NCI-H146 treated with DMSO at 0.1 percent for 48 hours (cell line): ENCODE data around the gene HMGA1.
"Not testable (repeated sequence)": the region's sequence is repeated elsewhere in the genome, so short reads cannot be mapped to it uniquely, and the experiment has no call there.

ENCODE experiments used
- DNase-seq: peaks from one replicate; lab custom pipeline; 2025; ENCODE audit not compliant: unreplicated experiment; lab: John Stamatoyannopoulos, UW

HMGA1 gene

GRCh38 chr6:34239893-34240292 lies 3.2 kb downstream of the HMGA1 start:
- no peak for DNase-seq

DNA sequence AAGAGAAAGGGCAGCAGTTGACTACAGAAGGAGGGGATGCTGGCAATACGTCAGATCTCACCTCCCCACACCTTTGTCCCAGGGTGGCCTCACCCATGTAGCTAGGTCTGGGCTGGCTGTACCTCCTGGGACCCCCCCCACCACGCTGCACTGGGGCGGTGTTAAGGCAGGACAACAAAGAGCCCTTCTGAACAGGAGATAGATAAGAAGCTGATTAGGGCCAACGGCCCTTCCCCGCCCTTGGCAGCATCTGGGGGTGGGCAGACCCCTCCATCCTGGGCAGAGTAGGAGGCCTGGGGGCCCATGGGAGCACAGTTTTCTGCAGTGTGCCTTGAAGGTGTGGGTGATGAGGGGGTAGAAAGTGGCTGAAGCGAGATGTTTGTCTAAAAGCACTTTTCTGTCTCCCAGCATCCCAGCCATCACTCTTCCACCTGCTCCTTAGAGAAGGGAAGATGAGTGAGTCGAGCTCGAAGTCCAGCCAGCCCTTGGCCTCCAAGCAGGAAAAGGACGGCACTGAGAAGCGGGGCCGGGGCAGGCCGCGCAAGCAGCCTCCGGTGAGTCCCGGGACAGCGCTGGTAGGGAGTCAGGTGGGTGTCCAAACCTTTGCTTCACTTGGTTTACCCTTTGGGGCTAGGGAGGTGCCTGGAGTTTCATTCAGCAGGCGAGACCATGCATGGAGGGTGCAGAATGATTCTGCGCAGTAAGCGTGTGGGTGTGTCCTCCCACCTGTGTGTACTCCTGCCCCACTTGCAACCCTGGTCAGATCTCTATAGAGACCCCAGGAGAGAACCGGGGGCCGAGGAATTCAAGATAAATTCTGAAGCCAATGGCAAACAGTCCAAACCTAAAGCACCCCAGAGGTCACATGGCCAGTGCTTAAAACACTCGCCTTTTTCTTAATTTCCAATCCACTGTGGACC lies 3.9 kb downstream of the HMGA1 start:
- no peak for DNase-seq

- no peak for DNase-seq
Measured at GRCh38 chr6:34241351-34242215, 4.9 kb downstream of the HMGA1 start.

DNA sequence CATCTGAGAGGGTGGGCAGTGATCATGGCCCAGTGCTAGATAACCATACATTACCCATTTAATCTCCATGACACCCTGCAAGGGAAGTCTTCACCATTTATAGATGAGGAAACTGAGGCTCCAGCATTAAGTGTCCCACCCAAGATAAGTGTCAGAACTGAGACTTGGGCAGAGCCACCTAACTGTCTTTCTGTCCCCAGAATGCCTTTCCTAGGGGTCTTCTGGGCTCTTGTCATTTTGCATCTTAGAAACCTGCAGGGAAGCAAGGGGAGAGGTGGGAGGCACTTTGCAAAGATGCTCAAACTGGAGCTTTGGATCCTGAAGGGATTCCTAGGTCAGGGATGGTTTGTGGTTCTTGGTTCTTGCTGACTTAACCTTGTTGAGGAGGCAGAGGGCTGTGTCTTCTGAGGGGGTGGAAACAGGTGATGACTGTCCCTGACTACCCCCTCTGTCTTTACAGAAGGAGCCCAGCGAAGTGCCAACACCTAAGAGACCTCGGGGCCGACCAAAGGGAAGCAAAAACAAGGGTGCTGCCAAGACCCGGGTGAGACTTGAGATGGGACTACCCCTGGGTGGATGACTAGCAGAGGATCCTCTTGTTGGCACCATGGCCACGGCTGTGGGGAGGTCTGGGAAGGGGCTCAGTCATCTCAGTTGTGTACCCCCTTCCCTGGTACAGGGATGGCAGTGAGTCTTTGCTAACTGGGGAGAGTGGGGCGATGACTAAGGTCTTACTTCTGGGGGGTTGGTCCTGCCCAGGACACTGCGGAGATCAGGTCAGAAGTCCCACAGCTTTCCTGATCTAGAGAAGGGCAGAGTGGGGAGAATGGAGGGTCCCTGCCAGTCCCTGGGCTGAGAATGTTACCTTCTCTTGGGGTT lies 5.8 kb downstream of the HMGA1 start:
- DNase-seq, result no peak

DNA sequence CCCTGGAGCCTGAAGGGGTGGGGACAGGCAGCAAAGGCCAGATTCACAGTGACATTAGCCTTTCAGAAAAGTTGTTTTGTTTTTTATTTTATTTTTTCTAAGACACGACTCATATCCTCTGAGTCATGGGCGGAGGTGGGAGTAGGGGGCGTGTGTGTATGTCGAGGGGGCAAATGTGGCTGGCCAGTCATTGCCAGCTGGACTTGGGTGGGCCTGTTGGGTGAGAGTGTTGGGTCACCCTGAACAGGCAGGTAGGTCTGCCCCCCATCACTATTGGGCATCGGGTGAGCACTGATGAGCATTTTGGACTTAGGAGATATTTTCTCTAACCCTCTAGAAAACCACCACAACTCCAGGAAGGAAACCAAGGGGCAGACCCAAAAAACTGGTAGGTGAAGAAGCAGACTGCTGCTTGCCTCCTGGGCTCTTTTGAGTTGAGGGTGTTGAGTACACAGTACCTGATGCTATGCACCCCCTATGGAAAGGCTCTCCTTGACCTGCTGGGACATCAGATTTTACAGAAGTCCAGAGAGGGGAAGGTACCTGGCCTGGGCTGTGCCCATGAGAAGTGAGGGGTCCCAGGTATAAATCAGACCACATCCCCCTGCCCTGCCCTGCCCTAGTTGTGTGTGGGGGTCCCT lies 6.6 kb downstream of the HMGA1 start:
- DNase-seq, result no peak

- DNase-seq, result no peak
Measured at GRCh38 chr6:34243901-34244884, 7.5 kb downstream of the HMGA1 start.

GRCh38 chr6:34245032-34245760 lies 8.5 kb downstream of the HMGA1 start:
- DNase-seq, result not testable (repeated sequence)

DNA sequence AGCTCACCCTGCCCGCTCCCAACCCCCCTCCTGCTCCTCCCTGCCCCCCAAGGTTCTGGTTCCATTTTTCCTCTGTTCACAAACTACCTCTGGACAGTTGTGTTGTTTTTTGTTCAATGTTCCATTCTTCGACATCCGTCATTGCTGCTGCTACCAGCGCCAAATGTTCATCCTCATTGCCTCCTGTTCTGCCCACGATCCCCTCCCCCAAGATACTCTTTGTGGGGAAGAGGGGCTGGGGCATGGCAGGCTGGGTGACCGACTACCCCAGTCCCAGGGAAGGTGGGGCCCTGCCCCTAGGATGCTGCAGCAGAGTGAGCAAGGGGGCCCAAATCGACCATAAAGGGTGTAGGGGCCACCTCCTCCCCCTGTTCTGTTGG lies 9.1 kb downstream of the HMGA1 start:
- not testable (repeated sequence) for DNase-seq

DNA sequence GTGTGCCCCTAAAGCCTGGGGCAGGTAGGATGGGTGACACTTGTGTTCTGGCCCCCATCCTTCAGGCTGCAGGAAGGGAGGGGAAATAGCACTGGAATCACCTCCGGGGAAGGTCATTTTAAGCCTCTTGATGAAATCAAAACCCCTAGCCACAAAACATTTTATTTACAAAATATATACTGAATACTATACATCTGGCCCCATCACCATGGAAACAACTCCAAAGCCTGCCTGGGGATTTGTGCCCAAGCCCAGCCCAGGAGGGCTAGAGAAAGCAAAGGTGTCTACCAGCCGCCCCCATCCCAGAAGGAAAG lies 9.5 kb downstream of the HMGA1 start:
- no peak for DNase-seq

GRCh38 chr6:34246563-34247391 lies 10.1 kb downstream of the HMGA1 start:
- peak; percentile 47 for DNase-seq

DNA sequence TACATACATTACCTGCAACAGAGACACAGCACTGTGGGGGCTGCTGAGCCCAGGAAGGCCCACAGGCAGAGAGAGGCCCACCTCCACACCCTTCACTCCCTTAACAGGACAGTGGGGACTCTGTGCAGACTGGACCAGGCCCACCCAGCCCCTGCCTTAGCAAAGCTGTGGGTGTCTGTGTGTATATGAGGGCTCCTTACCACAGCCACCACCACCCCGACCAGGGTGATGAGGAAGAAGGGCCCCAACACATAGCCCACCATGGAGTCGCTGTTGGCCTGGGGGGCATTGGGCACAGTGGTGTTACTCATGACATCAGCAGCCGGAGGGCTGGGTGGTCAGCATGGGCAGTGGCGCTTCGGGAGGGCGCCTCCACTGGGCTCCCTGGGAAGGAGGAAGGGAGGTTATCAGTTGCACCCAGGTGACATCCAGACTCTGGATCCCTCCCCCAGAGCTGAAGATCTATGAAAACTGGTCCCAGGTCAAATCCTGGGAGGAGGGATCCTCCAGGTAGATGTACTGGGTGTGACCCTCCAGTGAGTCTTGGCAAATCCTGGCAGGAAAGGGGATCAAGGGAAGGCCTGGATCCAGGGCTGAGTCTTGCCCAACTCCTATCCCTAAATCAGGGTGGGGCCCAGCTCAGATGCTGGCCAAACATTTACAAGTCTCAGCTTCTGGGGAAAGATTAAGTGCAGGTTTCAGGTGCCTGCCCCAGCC lies 11.0 kb downstream of the HMGA1 start:
- DNase-seq, result no peak

GRCh38 chr6:34248198-34248726 lies 11.6 kb downstream of the HMGA1 start:
- no peak for DNase-seq

GRCh38 chr6:34248727-34249468 lies 12.2 kb downstream of the HMGA1 start, which contains the start of gene SMIM29:
TSS of gene SMIM29 (minus strand) at chr6:34249006. CDS start at chr6:34247791, 1,215 bp downstream.
- peak; percentile 83 for DNase-seq

DNA sequence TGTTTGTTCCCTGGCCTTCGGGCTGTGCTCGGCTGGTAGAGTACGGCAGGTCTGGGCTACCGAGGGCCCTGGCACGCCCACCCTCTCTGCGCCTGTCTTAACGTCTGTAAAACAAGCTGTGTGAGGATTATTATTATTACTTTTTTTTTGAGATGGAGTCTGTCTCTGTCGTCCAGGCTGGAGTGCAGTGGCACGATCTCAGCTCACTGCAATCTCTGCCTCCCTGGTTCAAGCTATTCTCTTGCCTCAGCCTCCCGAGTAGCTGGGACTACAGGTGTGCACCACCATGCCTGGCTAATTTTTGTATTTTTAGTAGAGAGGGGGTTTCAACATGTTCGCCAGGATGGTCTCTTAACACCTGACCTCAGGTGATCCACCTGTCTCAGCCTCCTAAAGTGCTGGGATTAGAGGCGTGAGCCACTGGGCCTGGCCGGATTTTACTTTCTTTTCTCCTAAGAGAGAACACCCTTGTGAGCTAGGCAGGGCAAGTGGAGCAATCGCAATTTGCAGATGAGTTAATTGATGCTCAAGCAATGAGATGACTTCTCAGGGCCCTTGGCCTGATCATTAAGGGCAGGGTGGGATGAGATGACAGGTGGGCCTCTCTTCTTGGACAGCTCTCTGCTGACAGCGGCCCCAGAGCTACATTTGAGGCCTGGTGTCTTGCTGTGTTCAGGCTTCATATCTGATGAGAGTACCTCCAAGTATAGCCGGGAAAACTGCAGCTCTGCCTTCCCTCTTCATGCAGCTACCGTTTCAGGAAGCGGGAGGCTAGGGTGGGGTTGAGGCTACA lies 13.0 kb downstream of the HMGA1 start:
- no peak for DNase-seq

GRCh38 chr6:34252395-34252794 lies 15.7 kb downstream of the HMGA1 start:
- peak; percentile 76 for DNase-seq
